Activated CD8-positive, alpha-beta memory T cell treated with anti-CD3 and anti-CD28 coated beads for 1 hour (primary cell): ENCODE measurements around the gene CACNB1.
A peak's percentile ranks its signal among the peaks of the same experiment; 100 is the strongest.

ENCODE experiments used
- DNase-seq, 2 donors: peaks; one replicate each; pipeline ENCODE4 v3.0.0-alpha.2; 2020; ENCODE audit warnings: low read depth in 1 of 2; ENCODE audit errors: extremely low read depth in 1 of 2

CACNB1 gene

DNA sequence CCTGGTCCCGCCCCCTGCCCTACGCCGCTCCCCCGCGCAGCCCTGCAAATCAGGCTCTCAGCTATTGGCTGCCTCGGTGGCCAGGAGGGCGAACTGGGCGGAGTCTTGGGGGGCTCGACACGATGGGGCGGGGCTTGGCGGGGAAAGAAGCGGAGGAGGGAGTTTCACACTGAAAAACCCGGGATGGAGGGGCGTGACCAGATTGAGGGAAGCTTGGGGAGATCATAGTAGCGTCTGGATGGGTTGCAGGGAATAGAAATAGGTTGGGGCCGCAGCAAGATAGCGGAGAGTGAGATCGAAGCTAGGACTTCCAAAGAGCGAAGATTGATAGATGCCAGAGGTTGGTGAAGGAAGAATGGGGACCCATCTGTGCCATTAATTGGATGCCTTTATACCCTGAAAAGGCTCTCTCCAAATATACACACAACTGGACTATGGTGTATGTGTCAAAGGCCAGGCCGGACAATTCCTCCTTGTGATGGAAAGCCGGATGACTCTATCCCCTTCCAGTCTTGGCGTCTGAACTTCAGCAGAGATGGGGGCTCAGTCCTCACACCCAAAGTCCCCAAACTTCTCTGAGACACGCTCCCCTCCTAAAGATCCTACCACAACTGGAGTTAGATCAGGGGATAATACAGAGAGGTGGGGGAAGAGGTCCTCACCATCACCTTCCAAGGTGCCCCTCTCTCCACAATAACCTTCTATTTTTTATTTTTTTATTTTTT is 28.7 kb upstream of the CACNB1 start:
- DNase-seq = peak; percentile 43 to 49

GRCh38 chr17:39225308-39225958 is 28.0 kb upstream of the CACNB1 start, which contains the start of gene STAC2:
Gene STAC2, minus strand, starts transcription at chr17:39225945. Its CDS starts 443 bp downstream, at chr17:39225502.
- no peak for DNase-seq

- DNase-seq = no peak
Observed at GRCh38 chr17:39224778-39225307, 27.4 kb upstream of the CACNB1 start.

DNA sequence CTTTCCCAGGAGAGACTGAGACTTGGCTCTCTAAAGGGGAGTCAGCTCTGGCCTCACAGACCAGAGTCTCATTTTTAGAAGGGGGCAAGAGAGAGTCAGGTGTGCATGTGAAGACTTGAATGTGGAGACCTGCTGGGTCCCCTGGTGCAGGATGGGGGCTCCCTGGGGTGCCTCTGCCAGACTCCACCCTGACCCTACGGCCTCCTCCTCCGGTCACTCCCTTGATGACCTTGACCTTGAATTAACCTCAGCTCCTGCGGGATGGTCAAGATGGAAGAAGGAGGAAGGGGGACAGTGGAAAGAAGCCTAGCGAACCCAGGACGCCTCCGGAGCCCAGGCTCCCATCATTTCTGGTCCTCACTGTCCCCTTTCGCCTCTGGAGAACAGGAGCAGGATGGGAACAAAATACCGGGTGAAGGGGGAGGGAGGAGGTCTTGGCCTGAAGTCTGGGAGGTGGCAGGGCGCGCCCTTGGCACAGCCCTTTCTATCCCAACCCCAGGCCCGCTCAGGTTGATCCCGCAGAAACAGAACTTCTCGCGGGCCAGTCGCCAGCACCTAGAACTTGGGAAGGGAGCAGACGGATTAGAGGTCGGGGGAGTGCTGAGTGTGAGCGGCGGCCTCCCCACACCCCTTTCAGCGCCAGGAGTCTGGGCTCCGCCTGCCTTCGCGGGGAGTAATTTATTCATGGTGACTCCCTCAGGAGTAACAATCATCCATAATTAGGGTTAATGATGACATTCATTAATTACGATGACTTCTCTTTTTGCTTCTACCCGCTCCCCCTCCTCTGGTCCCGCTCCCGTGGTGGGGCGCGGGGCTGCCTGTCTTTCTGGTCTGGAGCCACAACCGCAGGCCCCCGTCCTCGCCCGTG is 26.7 kb upstream of the CACNB1 start:
- DNase-seq = no peak

- DNase-seq = no peak
Observed at GRCh38 chr17:39222866-39223834, 25.7 kb upstream of the CACNB1 start.

- no peak for DNase-seq
Observed at GRCh38 chr17:39222151-39222550, 24.7 kb upstream of the CACNB1 start.

GRCh38 chr17:39221572-39221971 is 24.1 kb upstream of the CACNB1 start:
- DNase-seq = no peak

DNA sequence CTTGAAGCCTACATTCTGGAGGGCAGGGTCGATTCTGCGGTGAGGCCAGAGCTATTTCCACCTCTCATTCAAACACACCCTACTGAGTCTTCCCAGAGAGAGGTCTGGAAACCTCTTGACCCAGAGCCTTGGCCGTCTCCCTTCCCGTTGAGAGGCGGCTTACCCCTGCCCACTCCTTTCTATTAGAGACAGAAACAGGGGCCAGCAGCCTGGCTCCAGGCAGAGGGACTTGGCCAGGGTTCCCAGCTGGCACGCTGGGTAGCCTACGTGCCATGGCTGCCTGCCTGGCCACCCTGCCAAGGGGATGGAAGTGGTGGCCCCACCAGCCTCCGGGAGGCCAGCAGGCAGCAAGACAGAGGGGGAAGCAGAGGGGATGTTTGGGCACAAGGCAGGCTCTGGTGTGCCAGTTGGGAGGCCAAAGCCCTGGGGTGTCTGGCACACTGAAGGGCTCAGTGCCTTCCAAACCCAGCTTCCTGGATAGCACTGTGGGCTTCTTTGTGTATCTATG is 22.2 kb upstream of the CACNB1 start:
- DNase-seq = no peak

DNA sequence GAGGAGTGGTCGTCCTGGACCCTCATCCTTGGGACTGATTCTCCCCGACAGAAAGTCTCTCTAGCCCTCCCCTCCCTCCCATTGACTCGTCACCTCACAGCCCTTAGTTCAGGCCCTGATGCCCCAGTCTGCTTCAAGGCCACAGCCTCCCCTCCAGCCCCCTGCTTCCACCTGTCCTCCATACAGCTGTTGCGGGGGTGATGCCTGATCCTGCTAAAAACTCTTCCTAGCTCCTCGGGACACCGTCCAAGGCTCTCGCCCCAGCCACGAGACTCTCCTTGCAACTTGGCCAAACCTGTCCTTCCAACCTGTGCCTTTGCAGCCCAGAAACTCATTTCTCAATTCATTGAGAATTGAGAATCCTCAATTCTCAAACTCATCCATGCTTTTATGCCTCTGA is 21.4 kb upstream of the CACNB1 start:
- DNase-seq = no peak

DNA sequence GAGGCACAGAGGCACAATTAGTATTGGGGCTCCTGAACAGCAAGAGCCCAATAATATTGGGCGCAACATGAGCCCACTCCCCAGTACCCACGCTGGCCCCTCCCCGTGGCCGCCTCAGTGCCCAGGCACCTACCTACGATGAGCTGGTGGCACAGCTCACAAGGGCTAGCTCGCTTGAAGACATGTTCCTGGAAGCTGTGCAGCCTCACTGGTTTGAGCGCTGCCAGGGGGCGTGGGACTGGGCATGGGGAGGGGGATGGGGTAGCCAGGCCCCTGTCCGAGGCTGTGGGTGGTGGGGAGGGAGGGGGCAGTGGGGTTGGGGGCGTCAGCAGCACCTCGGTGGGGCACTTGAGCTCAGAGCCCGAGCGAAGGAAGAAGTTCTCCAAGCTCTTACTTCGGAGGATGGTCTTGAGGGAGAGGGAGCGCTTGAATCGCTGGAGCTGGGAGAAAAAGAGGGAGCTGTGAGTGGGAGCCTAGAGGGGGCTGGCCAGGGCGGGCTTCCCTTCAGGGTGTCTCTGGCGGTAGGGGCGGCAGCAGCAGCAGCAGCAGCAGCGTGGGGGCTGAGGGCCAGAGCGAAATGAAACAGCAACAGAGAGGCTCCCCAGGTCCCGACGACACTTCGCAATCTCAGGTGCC is 20.4 kb upstream of the CACNB1 start:
- no peak for DNase-seq

DNA sequence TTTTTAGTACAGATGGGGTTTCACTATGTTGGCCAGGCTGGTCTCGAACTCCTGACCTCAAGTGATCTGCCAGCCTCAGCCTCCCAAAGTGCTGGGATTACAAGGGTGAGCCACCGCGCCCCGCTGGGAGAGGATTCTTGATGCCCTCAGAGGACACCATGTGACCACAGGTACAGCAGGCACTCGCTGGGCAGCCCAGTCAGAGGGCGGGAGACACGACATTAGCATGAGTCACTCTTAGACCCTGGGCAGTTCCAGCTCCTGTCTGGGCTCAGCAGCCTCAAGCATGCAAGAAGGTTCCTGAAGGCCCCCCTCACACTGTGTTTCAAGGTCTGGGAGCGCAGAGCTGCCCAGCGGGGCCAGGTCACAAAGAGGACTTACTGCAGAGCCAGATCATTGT is 16.4 kb upstream of the CACNB1 start:
- no peak for DNase-seq

GRCh38 chr17:39212841-39213480 is 15.5 kb upstream of the CACNB1 start:
- no peak for DNase-seq

GRCh38 chr17:39212195-39212810 is 14.8 kb upstream of the CACNB1 start:
- no peak for DNase-seq

DNA sequence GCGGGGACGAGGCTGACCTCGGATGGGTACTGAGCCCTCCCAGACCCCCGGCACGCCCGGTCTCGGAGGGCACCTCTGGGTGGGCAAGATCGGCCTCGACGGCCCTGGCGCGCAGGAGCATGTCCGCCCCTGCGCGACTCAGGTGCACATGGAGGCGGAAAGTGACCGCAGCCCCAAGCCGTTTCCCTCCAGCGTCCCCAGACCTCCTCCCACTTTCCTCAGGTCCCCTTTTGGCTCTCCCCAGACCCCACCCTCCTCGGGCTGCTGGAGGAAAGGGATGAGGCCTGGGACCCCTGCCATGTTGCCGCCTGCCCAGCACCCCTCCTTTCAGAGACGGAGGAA is 12.6 kb upstream of the CACNB1 start:
- DNase-seq = no peak

DNA sequence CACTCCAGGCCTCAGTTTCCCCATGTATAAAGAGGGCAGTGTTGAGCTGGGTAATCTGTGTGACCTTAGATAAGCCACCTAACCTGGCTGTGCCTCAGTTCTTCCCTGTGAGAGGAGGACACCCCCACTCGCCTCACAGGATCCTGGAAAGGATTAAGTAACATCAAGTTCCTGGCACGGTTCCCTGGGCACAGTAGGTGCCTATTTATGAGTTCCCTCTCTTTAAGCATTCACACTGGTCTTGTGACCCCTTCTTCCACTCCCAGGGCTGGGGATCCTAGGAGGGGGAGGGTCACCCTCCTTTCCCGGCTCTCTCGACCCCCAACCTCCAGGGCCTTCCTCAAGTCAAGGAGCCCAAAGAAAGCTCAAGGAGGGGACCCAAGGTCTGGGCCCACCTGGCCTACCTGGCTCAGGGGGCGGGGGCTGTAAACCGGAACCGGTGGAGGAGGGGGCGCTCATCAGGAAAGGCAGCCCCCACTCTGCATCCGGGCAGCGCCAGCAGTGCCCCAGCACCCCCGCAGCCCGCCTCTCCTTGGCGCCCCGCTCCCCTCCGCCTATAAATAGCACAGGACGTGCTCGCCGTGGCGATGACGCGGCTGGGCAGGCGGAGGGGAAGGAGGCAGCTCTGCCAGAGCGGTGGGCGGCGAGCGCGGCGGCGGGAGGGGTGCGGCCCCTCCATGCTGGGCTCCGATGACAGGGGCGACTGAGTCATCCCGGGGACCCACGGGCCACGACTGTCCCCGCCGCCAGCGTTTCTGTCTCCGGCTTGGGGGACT is 12.0 kb upstream of the CACNB1 start:
- peak; percentile 60 to 74 for DNase-seq

DNA sequence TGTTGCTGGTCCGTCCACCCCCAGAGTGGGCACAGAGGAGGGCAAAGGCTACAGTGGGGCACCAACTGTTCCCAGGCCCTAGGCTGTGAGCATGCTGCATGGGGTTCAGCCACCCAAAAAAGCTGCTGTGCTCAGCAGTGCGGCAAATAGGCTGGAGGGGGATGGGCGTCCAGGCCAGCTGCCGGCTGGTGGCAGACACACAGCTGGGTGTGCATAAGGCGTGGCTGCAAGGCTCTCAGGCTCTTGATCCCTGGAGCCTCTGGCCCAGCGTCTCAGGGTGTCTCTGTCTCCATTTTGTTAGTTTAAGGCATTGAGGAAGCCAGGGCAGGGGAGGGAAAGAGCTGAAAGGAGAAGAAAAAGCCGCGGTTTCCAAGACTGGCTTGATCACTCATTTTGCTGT is 11.4 kb upstream of the CACNB1 start:
- no peak for DNase-seq

DNA sequence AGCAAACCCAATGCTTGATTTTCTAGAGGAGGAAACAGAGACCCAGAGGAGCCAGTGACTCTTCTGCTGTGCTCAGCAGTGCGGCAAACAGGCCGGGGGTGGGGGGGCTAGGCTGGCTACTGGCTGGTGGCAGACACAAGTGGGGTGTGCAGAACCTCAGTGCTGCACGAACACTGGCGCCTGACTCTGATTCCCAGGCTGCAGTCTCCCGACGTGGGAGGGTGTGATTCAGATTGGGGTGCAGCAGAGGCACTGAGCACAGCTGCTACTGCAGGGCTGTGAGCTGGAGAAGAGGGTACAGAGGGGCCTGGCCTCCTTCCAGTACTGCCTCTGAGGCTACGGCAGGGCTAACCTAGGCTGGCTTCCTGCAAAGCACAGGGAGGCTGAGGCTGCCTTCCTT is 10.7 kb upstream of the CACNB1 start:
- DNase-seq = no peak

DNA sequence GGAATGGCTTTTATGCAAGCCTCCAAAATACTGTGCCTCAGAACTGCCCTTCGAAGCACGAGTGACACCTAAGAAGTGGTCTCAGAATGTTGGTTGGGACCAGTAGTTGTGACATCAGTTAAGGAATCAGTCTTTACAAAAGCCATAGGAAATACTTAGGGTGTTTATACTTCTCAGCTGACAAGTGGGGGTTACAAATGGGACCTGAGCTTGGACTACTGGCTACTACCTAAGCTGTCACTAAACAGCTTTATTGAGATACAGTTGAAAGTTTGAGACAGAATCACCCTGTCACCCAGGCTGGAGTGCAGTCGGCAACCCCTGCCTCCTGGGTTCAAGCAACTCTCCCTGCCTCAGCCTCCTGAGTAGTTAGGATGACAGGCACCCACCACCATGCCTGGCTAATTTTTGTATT is 7.7 kb upstream of the CACNB1 start:
- no peak for DNase-seq
